Epithelial cell of proximal tubule (primary cell): ENCODE data around the gene DCTN2. TPM values are rescaled to one million over a fixed set of nuclear protein-coding genes. Genes with fewer than 3 reads are reported as not detected.
"Not testable (repeated sequence)": the region's sequence is repeated elsewhere in the genome, so short reads cannot be mapped to it uniquely, and the experiment has no call there.

ENCODE experiments used
- DNase-seq: peaks from one replicate; pipeline ENCODE4 v3.0.0-alpha.2; 2011; ENCODE audit warnings: low read depth
- H3K4me3 ChIP-seq: 2 replicates; pipeline ENCODE4 v1.5.1; 2011; ENCODE audit warnings: low read depth, mild to moderate bottlenecking, low read length
- CTCF ChIP-seq: conservative IDR thresholded peaks from 2 replicates; pipeline ENCODE4 v1.5.1; 2012; ENCODE audit warnings: low read depth, mild to moderate bottlenecking, low read length
- total RNA-seq: library from RNA; depleted of rRNA; stranded (reverse); fragments of >200 nt; gene quantifications from 2 replicates; pipeline ENCODE4 v1.2.3, GENCODE V29; 2015

DCTN2 gene
- total RNA-seq, 1 donor from 2014 or later, result 140 TPM

- DNase-seq, result no peak
- H3K4me3 ChIP-seq, result no peak overlapping the region
- TF ChIP-seq CTCF, result no peak
Measured at GRCh38 chr12:57512665-57513064, 34.3 kb downstream of the DCTN2 start.

DNA sequence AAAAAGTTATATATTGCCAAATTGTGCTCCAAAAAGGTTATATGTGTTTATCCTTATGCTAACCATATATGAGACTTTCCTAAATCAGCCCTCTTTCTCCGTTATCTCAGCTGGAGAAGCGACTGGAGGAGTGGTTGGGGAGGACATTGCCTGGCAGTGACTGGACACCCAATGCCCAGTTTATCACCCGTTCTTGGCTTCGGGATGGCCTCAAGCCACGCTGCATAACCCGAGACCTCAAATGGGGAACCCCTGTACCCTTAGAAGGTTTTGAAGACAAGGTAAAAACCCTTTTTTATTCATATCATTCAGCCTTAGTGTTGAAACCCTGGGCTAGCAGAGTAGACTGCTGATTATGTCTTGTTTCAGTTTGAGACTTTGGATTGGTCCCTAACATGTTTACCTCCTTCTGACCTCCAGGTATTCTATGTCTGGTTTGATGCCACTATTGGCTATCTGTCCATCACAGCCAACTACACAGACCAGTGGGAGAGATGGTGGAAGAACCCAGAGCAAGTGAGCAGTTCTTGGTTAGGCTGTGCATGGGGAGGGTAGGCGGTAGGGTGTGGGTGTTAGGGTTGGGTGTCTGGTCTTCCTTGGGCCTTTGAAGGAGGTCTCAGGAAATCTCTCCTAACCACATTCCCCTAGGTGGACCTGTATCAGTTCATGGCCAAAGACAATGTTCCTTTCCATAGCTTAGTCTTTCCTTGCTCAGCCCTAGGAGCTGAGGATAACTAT is 35.2 kb downstream of the DCTN2 start:
- no peak for TF ChIP-seq CTCF
- H3K4me3 ChIP-seq, result no peak overlapping the region
- no peak for DNase-seq

GRCh38 chr12:57511161-57511560 is 35.8 kb downstream of the DCTN2 start:
- no peak overlapping the region for H3K4me3 ChIP-seq
- no peak for TF ChIP-seq CTCF
- DNase-seq, result no peak

DNA sequence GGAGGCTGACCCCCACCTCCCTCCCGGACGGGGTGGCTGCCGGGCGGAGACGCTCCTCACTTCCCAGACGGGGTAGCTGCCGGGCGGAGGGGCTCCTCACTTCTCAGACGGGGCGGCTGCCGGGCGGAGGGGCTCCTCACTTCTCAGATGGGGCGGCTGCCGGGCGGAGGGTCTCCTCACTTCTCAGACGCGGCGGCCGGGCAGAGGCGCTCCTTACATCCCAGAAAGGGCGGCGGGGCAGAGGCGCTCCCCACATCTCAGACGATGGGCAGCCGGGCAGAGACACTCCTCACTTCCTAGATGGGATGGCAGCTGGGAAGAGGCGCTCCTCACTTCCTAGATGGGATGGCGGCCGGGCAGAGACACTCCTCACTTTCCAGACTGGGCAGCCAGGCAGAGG is 39.2 kb downstream of the DCTN2 start:
- not testable (repeated sequence) for DNase-seq, H3K4me3 ChIP-seq

DNA sequence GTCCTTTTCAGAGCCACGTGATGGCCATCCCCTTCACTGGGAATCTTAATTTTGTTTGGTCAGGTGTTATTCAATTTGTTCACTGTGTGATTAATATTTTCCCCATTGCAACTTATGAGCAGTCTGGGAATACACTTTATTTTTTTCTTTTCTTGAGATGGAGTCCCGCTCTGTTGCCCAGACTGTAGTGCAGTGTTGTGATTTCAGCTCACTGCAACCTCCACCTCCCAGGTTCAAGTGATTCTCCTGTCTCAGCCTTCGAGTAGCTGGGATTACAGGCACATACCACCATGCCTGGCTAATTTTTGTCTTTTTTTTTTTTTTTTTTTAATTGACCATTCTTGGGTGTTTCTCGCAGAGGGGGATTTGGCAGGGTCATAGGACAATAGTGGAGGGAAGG is 40.5 kb downstream of the DCTN2 start:
- not testable (repeated sequence) for DNase-seq, H3K4me3 ChIP-seq

- H3K4me3 ChIP-seq, DNase-seq: not testable (repeated sequence)
Measured at GRCh38 chr12:57502311-57502969, 44.6 kb downstream of the DCTN2 start.

DNA sequence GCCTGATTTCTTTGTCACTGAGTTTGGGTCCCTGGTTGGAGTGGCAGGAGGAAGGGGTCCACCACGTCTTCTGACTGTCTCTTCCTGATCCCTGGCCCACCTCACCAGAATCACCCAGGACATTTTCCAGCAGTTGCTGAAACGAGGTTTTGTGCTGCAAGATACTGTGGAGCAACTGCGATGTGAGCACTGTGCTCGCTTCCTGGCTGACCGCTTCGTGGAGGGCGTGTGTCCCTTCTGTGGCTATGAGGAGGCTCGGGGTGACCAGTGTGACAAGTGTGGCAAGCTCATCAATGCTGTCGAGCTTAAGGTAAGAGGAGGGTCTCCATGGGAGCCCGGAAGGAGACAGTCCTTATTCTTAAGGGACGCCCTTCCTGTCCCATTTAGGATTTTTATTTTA is 46.8 kb downstream of the DCTN2 start:
- DNase-seq, result no peak
- TF ChIP-seq CTCF, result no peak
- H3K4me3 ChIP-seq, result no peak overlapping the region

DNA sequence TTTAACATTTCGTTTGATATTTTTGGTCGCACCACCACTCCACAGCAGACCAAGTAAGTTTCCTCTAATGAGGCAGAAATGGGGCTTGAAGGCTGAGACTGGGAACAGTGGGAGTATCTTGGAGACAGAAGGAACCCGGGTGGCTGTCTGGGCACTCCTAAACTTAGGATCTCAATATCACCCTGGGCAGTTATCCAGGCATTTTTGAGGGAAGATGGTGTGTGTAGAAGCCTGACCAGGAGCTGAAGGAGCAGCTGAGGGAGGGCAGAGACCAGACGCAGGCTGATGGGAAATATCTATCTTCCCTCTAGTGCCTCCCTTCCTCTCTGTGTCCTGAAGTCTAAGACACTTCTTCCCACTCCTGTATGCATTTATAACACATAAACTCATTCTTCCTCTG is 48.4 kb downstream of the DCTN2 start:
- no peak for TF ChIP-seq CTCF
- DNase-seq, result no peak
- no peak overlapping the region for H3K4me3 ChIP-seq
